ENCODE data around the gene TSPAN5. TPM values are rescaled to one million over a fixed set of nuclear protein-coding genes. Genes with fewer than 3 reads are reported as not detected.

The TSPAN5 gene
- polyA plus RNA-seq, 1 of the 3 experiments (the other 2 are of a cell fraction) = 38.6 TPM

DNA sequence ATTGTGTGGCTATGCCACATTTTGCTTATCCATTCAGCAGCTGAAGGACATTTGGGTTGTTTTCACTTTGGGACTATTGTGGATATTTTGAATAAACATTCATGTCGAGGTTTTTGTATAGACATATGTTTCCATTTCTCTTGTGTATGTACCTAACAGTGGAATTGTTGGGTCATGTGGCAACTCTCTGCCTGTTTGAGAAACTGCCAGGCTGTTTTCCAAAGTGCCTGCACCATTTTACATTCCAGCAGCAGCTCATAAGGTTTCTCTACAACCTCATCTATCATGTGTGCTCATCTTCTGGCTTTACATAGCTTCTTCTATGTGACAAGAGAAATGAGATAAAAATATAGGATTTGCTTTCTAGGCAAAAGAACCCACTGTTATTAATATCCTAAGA, 29.5 kb upstream of the TSPAN5 start:
- Histone ChIP-seq H3K27me3 (ENCODE audit: insufficient read depth) (no peaks in the 10 kb centered on the region), H3K9me3 (no peaks in the 10 kb centered on the region), H4K20me1 (ENCODE audit: insufficient read depth) (no peaks in the 10 kb centered on the region), H3K27ac (ENCODE audit: low read depth in 2 of 2, low read length in 1 of 2) (peak overlapping the region; percentile 79 to 92; a peak in 3 of 4 replicates), H3K79me2 (ENCODE audit: insufficient read depth) (no peaks in the 10 kb centered on the region), H3K4me1 (ENCODE audit: control insufficient read depth in 1 of 2, insufficient read depth in 2 of 2, low read depth in 1 of 2, low read length in 1 of 2) (peaks cover 4 to 9% of the 10 kb centered on the region in 2 experiments; a peak in 3 of 4 replicates), H2AFZ (ENCODE audit: low read depth) (peak overlapping the region; percentile 48; the same call in 1 of the 2 replicates), H3K36me3 (replicated peaks in 1 of 2; ENCODE audit: control insufficient read depth in 1 of 2, insufficient read depth in 2 of 2, low read length in 1 of 2) (no peaks in the 10 kb centered on the region), H3K9ac (peak overlapping the region; percentile 33; the same call in 1 of the 2 replicates), H3K9me2 (no peaks in the 10 kb centered on the region), H3K4me2 (peak overlapping the region; percentile 58), H3F3A (replicated peaks; ENCODE audit: insufficient read depth) (peaks cover 22% of the 10 kb centered on the region), H3K4me3 (ENCODE audit: low read depth in 2 of 2, low read length in 1 of 2) (0 out of 4 replicates have a peak overlapping the region, but pooled peaks of 1 of the 2 experiments have one; percentile 6)
- TF ChIP-seq, protein P1, sequence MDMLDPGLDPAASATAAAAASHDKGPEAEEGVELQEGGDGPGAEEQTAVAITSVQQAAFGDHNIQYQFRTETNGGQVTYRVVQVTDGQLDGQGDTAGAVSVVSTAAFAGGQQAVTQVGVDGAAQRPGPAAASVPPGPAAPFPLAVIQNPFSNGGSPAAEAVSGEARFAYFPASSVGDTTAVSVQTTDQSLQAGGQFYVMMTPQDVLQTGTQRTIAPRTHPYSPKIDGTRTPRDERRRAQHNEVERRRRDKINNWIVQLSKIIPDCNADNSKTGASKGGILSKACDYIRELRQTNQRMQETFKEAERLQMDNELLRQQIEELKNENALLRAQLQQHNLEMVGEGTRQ (IDR thresholded peaks at IDR 0.05; ENCODE audit: borderline replicate concordance, low read depth, low read length) = no peak
- no peak for TF ChIP-seq RXRA (IDR thresholded peaks at IDR 0.05; ENCODE audit: borderline replicate concordance, low read depth)
- no peak for TF ChIP-seq TEAD4 (IDR thresholded peaks at IDR 0.05; ENCODE audit: borderline replicate concordance, insufficient read depth)
- TF ChIP-seq, protein P2, sequence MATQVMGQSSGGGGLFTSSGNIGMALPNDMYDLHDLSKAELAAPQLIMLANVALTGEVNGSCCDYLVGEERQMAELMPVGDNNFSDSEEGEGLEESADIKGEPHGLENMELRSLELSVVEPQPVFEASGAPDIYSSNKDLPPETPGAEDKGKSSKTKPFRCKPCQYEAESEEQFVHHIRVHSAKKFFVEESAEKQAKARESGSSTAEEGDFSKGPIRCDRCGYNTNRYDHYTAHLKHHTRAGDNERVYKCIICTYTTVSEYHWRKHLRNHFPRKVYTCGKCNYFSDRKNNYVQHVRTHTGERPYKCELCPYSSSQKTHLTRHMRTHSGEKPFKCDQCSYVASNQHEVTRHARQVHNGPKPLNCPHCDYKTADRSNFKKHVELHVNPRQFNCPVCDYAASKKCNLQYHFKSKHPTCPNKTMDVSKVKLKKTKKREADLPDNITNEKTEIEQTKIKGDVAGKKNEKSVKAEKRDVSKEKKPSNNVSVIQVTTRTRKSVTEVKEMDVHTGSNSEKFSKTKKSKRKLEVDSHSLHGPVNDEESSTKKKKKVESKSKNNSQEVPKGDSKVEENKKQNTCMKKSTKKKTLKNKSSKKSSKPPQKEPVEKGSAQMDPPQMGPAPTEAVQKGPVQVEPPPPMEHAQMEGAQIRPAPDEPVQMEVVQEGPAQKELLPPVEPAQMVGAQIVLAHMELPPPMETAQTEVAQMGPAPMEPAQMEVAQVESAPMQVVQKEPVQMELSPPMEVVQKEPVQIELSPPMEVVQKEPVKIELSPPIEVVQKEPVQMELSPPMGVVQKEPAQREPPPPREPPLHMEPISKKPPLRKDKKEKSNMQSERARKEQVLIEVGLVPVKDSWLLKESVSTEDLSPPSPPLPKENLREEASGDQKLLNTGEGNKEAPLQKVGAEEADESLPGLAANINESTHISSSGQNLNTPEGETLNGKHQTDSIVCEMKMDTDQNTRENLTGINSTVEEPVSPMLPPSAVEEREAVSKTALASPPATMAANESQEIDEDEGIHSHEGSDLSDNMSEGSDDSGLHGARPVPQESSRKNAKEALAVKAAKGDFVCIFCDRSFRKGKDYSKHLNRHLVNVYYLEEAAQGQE (IDR thresholded peaks at IDR 0.05; ENCODE audit: low read depth, low read length) = no peak
- TF ChIP-seq, protein P3, sequence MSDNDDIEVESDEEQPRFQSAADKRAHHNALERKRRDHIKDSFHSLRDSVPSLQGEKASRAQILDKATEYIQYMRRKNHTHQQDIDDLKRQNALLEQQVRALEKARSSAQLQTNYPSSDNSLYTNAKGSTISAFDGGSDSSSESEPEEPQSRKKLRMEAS (IDR thresholded peaks at IDR 0.05; ENCODE audit: low read depth) = no peak
- no peak for TF ChIP-seq NFIC (IDR thresholded peaks at IDR 0.05; ENCODE audit: borderline replicate concordance)
- no peak for TF ChIP-seq RAD21 (IDR thresholded peaks at IDR 0.05; ENCODE audit: low read length)
- TF ChIP-seq, protein P4, sequence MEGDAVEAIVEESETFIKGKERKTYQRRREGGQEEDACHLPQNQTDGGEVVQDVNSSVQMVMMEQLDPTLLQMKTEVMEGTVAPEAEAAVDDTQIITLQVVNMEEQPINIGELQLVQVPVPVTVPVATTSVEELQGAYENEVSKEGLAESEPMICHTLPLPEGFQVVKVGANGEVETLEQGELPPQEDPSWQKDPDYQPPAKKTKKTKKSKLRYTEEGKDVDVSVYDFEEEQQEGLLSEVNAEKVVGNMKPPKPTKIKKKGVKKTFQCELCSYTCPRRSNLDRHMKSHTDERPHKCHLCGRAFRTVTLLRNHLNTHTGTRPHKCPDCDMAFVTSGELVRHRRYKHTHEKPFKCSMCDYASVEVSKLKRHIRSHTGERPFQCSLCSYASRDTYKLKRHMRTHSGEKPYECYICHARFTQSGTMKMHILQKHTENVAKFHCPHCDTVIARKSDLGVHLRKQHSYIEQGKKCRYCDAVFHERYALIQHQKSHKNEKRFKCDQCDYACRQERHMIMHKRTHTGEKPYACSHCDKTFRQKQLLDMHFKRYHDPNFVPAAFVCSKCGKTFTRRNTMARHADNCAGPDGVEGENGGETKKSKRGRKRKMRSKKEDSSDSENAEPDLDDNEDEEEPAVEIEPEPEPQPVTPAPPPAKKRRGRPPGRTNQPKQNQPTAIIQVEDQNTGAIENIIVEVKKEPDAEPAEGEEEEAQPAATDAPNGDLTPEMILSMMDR (IDR thresholded peaks at IDR 0.05) = no peak
- TF ChIP-seq, protein P5, sequence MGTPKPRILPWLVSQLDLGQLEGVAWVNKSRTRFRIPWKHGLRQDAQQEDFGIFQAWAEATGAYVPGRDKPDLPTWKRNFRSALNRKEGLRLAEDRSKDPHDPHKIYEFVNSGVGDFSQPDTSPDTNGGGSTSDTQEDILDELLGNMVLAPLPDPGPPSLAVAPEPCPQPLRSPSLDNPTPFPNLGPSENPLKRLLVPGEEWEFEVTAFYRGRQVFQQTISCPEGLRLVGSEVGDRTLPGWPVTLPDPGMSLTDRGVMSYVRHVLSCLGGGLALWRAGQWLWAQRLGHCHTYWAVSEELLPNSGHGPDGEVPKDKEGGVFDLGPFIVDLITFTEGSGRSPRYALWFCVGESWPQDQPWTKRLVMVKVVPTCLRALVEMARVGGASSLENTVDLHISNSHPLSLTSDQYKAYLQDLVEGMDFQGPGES (IDR thresholded peaks at IDR 0.05; ENCODE audit: low read depth, low read length) = no peak
- TF ChIP-seq MXI1 (IDR thresholded peaks at IDR 0.05; ENCODE audit: low read depth, low read length) = no peak
- no peak for TF ChIP-seq SMC3 (IDR thresholded peaks at IDR 0.05; ENCODE audit: low read depth, low read length)
- no peak for DNase-seq
- ChIA-PET POLR2A (no interaction called here), CTCF (interaction anchor here (0.7 to 1.1 kb wide), 4 partner anchors 17 to 308 kb away, joined by 3 to 4 read pairs (median 3); partner anchors contain the start of gene METAP1)
- WGBS (ENCODE audit: low lambda C conversion rate) = 90% methylated on average over 1 of the region's 1 CpG

All from SK-N-SH (cell line).